GM19238 (cell line): ENCODE results near the gene OMG.
"Not testable (repeated sequence)": the region's sequence is repeated elsewhere in the genome, so short reads cannot be mapped to it uniquely, and the experiment has no call there.

Source experiments
- DNase-seq: peaks from one replicate; pipeline ENCODE4 v3.0.0; 2011; ENCODE audit warnings: low spot score; ENCODE audit not compliant: insufficient read length

OMG gene

DNA sequence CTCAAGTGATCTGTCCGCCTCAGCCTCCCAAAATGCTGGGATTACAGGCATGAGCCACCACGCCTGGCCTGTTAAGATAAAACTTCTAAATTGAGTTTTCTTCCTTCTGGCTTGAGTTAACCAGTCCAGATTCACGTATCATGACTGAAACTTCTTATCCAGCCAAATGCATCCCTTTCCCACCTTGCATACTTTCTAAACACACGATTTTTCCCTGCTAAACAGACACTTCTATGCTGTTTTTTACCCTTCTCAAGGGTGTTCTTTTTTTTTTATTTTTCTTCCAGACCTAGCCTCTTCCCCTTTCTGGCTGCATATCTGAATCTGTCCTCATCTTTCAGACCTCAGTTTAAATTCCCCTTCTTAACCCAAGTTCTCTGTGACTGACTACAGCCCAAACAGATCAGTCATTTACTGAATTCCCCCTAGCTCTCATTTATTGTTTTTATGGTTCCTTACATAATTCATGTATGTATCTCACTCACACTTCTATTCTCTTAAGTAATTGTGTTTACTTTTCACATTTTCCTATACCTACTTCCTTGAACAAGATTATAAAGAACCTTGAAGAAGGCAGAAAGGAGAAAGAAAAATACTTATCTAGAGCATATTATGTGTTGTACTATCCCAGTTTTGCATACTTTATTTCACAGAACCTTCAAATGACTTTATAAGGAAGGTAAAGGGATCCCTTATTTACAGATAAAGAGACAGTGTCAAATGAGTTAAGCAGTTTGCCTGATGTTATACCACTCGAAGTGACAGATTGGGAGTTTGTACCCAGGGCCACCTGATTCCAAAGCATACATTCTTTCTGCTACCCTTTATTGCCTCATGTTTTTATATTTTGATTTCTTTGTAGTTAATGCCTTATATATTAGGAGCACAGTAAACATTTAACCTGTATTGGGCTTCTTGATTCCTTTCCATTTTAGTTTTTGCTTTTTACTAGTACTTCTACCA, 11.6 kb upstream of the OMG start:
- no peak for DNase-seq

DNA sequence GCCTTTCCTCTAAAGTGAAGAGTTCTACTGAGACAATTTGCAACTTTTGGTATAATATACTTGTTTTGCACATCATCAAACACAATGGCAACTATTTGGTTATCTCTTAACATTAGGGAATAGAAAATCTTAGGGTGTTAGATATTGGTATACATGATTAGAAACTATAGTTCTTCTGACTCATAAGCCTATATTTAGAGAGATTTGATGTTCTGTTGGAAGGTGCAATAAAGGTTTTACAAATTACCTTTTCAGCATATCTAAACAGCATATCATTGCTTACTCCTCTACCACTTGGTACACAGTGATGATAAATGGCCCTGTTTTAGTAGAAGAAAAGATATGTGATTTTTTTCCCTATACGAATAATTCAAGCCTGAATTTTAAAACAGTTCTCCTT, 10.6 kb upstream of the OMG start:
- DNase-seq = no peak

DNA sequence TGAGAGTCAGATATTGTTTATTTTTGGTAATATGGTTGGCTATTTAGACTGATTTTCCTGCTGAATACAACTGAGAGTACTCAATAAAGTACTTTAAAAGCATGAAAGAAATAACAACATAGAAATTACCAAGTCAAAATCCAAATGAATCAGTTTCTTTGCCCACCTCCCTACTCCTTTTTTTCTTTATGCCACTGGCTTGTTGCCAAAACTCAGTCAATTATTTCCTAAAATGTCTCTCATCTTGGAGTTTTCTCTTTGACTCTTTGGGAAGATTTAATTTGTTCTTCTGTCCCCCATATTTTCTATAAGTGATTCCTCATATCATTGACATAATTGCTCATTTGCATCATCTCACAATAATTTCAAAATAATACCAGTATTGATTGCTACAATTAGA, 2.6 kb upstream of the OMG start:
- no peak for DNase-seq

DNA sequence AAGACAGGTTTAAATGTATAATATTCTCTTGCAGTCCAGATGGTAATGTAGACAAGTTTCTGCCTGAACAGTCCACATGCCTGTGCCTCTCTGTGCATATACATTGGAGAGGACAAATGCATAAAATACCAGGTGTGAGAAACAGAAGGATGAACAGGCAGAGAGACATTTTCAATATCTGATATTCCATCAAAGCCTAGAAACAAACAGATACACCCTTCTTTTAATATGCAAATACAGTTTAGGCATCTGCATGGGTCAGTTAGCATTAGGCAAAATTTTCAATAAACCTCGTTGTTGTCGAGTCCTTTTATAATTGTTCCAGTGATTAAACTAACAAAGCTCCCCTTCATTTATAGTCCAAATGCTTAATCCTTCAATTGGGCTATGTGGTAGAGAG, 897 bp downstream of the OMG start:
- no peak for DNase-seq

DNA sequence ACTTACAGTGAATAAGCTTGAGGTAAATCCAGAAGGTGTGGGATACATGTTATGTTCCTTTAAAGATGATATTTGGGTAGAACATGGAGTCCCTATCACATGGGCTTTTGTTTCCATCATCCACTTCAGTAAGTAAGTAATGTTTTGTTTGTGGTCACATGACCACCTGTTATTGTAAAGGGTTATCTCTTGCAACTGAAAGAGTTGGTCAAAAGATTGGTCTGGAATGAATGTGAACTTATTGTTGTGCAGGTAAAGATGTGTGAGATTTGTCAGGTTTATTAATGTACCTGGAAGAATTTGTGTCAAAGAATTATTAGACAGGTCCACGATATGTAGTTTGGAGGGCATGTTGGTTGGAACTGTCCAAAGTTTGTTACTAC, 1.6 kb downstream of the OMG start:
- no peak for DNase-seq

DNA sequence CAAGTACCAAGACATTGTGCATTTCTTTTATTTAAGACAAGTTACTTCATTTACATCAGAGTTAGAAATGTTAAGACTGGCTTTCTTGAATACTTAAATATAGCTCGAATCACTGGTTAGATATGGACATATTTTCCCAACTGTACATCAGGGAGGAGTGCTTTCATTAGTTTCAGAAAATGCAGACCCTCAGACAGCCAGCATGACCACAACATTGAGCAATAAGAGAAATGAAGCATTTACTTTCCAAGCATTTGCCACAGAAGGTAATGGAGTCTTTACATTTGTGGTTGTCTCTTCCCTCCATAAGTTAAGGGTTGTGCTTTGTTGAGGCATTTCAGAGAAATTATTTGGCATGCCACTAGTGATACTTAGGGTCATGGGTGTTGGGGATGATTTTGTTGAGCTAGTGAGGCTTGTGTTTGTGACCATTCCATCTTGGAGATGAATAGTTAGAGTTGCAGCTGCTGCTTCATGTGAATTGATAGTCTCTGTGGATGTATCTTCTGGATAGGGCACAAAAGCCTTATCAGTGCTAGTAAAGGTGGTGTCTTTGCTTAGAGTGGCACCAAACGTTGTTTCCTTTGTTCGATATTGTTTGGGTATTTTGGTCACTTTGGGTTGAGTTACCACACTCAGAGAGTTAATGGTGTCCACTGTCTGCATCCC, 2.1 kb downstream of the OMG start:
- no peak for DNase-seq

DNA sequence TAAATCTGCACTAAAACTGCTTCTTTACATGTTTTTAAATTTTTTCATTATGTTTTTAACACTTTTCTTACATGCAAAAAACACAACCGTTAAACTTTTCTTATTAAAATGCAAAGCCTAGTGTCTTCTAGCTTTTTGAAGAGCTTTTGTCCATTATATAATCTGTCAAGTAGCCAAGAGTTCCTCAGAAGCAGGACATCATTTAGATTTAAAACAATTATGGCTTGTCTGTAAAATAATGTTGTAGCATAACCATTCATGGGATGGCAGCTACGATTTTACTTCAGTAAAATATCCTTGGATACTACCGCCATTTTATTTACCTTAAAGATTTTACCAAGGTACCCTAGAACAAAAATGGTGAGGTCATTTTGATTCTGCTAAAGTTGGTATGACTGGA, 2.8 kb downstream of the OMG start:
- no peak for DNase-seq

DNA sequence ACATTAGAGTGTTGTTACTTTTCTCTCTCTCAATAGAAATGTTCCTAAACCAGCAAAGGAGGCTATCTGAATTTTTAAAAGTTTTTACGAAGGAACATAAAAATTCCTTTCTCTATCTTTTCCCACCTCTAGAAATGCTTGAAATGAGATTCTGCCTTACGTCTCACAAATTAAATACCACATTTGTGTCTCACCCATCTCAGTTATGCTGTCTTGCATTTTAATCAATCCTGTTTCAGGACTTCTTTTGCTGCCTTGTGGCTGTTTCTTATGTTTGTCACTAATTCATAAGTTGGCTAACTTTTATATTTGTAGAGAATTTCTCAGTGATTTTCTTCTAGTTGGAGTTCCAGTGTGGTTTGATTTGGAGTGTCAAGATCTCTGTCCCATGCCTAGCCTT, 3.5 kb downstream of the OMG start:
- DNase-seq = no peak

DNA sequence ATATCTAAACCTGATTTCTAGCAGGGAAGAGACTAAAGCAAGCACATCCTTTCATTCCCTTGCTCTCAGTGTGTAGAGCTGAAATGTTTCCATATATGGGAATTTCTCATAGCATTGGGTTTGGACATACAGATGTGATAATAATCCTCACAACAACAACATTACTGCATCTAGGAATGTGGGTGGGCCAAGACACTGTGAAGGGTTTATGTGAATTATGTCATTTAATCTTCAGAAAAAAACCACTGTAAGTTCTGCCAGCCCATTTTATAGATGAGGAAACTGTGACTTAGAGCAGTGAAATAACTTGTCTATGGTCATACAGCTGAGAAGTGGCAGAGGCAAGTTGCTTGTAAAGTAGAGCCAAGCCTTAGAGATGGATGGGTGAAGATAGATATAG, 5.2 kb downstream of the OMG start:
- no peak for DNase-seq

DNA sequence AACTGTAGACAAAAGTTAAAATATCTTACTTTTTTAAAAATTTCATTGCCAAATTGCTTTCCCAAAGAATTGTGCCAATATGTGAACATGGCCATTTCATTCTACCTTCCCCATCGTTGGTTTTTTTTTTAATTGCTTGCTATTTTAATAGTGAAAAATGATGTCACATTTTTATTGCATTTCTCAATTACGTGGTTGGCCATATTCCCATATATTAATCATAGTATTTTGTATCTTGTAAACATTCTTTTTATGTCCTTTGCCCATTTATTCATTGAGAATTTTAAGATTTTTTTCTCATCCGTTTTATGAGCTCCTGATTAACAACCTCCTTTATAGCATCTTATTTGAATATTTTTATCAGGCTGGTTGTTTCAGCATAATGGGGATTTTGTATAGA, 7.2 kb downstream of the OMG start:
- no peak for DNase-seq

DNA sequence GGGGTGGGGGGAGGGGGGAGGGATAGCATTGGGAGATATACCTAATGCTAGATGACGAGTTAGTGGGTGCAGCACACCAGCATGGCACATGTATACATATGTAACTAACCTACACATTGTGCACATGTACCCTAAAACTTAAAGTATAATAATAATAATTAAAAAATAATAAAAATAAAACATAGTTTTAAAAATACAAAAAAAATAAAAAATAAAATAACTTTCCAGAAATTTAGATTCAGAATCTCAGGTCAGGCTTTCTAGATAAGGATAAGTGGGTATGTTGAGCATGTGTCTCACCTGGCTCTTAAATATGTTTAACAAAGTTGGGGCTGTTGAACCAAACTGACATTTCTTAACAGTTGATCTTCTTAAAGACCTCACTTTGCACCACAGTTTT, 9.1 kb downstream of the OMG start:
- DNase-seq = not testable (repeated sequence)

DNA sequence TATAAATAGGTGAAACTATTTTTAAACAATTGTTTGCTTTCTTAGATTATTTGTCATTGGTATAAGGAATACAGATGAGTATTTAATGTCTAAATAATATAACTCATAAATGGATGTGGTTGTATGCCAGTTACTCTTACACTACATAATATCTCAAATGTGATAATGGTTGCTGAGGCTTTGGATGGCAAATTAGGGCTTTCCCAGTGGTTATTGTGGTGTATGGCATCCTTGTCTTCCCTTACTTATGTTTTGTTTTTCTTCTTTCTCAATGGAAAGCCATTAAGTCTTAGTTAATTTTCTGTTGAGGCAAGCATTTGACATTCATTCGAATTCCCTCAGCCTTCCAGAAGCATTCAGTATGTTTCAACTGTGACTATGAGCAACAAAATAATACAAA, 10.5 kb downstream of the OMG start:
- DNase-seq = no peak

DNA sequence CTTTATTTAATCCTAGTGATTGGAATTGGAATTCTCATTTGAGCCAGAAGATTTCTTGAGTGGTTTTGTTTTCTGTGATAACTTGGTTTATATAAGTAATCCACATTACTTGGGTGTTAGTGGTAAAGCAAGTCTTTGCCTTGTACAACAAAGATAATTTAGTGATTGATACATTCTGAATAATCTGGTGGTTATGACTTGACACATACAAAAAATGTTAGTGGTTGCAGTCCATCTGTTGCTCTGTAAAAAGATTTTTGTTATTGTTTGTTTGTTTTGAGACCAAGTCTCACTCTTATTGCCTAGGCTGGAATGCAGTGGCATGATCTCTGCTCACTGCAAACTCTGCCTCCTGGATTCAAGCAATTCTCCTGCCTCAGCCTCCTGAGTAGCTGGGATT, 13.2 kb downstream of the OMG start:
- no peak for DNase-seq

DNA sequence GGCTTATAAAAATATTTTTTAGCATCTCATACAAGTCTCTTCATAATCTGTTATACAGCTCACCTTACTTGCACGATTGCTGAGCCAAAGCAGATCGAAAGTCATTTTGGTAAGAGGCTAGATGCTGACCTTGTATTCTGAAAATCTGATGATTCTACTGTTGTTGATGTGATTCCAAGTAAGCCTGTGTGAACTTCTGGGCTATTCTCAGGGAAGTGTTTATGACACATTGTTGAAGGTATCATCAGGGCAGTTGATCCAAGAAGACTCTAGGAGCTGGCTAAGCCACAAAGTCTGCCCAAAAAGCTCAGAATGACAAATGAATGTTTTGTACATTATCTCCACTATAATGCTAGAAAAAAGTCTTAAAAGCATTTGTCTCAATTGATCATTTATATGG, 16.0 kb downstream of the OMG start:
- no peak for DNase-seq

DNA sequence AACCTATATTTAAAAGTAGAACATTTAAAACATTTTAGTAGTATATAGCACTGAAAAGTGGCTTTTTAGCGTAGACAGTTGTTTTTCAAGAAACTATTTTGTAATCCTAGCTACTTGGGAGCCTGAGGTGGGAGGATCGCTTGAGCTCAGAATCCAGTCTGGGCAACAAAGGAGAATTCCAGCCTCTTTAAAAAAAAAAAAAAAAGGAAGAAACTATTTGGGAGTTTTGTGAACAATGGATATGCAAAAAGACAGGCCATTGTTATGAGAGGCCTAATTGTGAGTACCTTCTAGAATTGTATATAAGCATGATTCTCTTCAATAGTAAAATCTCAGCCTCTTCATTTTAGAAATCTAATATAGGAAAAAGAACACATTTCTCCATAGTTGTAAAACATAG, 17.6 kb downstream of the OMG start:
- DNase-seq = no peak

DNA sequence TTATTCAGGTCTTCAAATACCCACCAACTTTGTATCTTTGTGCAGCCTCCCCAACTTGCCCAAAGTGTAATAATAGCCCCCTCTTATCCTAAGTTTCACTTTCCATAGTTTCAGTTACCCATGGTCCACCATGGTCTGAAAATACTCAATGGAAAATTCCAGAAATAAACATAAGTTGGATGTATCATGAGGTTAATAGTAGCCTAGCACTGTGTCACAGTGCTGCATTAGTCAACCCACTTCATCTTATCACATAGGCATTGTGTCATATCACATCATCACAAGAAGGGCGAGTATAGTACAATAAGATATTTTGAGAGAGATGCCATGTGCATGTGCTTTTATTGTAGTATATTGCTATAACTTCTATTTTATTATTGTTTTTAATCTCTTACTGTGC, 21.9 kb downstream of the OMG start:
- no peak for DNase-seq

DNA sequence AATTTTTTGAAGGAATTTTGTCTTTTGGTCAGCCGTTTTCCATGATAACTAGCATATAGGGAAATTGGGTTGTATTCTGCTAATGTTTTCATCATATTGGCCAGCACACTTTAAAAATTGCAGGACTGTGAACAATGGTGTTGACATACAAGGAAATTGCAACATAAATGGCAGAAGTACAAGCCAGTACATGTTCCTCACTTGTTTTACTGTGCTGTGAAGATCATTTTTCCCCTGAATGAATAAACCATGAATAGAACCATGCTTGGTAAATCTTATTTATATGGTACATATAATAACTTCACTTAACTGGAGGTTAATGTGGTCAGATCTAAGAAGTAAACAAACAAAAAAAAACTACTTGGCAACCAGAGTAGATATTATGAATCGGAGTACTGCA, 22.8 kb downstream of the OMG start:
- DNase-seq = no peak

DNA sequence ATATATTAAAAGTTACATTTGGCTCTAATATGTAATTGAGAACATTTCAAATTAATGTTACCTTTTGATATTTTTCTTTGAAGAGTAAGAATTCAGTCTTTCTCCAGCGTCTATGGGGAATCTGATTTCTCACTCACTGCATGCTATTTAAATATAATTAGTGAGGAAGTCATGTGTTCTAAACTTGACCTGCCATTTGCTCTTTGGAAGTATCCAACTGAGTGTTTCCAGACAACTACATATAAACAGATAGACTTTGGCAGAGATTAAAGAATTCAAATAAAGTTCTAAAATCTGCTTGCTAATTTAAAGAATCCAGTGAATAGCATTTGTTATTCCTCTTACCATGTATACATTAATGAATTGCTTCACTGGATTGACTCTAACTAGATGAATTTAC, 23.5 kb downstream of the OMG start:
- DNase-seq = no peak

DNA sequence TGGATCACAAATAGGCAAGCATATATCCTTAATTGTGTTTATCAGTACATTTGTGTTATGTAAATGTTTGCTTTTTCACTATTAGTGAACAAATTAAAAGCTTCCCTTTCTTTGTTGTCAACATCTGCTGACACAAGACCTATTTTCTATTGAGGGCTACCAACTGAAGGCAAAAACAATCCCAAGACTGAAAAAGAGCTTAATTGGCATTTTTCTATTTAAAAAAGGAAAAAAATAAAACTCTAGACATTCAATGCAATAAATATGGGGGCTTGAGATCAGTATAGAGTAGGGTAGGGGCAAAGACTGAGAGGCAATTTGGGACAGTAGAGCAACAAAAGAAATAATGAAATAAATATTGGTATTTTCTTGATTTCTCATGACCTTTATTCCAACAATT, 24.2 kb downstream of the OMG start:
- DNase-seq = no peak

DNA sequence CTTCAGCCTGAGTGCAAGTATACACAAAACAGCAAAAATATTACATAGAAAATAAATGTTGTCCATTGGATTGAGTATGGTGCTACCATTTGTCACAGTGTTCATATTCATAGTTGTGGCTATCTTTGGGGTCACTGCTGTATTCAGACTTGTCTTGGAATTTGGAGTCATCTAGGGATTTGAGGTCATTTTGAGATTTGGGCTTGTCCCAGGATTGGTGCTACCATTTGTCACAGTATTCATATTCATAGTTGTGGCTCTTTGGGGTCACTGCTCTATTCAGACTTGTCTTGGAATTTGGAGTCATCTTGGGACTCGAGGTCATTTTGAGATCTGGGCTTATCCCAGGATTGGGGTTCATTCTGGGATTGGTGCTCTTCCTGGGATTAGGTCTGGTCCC, 24.8 kb downstream of the OMG start:
- no peak for DNase-seq

DNA sequence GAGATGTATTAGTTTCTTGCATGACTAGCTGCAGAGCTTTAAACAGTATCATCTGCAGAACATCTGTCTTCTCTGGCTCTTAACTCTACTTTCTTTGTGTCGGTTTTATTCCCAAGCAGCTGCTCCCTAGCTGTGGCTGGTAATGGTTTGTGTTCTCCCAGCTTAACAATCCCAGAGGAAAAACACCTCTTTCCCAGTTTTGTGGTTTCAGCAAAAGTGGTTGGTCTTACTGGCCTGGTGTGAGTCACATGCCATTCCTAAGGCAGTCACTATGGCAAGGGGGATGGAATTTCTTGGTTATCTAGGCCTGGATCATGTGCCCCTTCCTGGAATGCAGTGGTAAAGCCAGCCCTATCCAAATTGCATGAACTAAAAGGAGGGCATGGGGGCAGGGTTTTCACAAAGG, 27.5 kb downstream of the OMG start:
- DNase-seq = no peak

DNA sequence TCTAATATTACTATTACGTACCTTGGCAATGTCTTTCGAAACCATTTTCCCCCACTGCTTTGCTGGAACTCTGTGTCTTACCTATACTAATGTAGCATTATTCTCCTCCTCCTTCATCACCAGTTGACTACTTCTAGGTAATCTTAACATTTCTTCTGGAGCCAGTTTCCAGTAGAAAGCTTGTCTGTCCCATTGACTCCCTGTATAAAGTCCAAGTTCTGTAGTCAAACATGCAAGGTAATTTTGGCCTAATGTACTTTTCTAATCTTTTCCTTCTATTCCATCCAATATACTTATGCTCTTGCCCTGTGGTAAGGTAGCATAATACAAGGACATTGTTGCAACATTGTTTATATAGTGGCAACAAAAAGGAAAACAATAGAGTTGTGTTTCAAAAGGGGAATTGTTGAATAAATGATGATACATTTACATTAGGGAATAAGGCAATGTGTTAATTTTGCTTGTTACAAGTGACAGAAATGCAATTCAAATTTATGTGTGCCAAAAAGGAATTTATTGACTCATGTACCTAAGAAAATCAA, 27.9 kb downstream of the OMG start:
- no peak for DNase-seq

DNA sequence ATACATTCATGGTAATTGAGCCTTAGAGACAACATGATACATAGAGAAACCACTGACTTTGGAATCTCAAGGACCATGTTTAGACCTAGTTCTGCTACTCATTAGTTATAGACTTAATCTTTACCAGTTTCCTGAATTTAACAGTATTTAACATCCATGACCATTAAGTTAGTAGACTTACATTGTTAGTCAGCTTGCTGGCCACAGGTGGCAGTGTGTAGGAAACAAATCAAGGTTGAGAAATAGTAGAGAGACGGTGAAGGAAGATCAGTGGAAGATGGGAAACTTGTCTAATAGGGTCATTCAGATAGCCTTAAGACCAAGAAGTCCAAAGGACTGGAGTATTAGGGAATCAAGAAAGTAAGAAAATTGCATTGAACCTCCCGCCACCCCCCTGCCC, 31.0 kb downstream of the OMG start:
- no peak for DNase-seq
